Measurements from ENCODE around the gene MFAP3.

- TF ChIP-seq MYC (IDR thresholded peaks at IDR 0.05; ENCODE audit: low read depth, low read length) (no peak), POLR2AphosphoS5 (IDR thresholded peaks at IDR 0.05; ENCODE audit: insufficient read depth, low read depth, low read length) (no peak), CTCF (IDR thresholded peaks at IDR 0.05; ENCODE audit: extremely low read depth in 1 of 2, insufficient read depth in 1 of 2, low read depth in 1 of 2, low read length in 2 of 2) (no peak), JUN (IDR thresholded peaks at IDR 0.05; ENCODE audit: borderline replicate concordance, insufficient read depth, insufficient read length, low read depth) (no peak)
Observed at GRCh38 chr5:154086641-154087040, 47.9 kb downstream of the MFAP3 start.
